ENCODE measurements around the gene GNAT1.

GRCh38 chr3:50171540-50172301 is 19.7 kb upstream of the GNAT1 start:
- TF ChIP-seq, protein P1, sequence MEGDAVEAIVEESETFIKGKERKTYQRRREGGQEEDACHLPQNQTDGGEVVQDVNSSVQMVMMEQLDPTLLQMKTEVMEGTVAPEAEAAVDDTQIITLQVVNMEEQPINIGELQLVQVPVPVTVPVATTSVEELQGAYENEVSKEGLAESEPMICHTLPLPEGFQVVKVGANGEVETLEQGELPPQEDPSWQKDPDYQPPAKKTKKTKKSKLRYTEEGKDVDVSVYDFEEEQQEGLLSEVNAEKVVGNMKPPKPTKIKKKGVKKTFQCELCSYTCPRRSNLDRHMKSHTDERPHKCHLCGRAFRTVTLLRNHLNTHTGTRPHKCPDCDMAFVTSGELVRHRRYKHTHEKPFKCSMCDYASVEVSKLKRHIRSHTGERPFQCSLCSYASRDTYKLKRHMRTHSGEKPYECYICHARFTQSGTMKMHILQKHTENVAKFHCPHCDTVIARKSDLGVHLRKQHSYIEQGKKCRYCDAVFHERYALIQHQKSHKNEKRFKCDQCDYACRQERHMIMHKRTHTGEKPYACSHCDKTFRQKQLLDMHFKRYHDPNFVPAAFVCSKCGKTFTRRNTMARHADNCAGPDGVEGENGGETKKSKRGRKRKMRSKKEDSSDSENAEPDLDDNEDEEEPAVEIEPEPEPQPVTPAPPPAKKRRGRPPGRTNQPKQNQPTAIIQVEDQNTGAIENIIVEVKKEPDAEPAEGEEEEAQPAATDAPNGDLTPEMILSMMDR (IDR thresholded peaks at IDR 0.05): no peak
- TF ChIP-seq POLR2A (IDR thresholded peaks at IDR 0.05) (no peak), EP300 (IDR thresholded peaks at IDR 0.05) (no peak)

All from ovary (tissue), 3 donors.